Measurements from ENCODE around the gene GPC1.

- no peak for TF ChIP-seq CTCF (IDR thresholded peaks at IDR 0.05)
- TF ChIP-seq POLR2AphosphoS5 (IDR thresholded peaks at IDR 0.05) = no peak
- no peak for TF ChIP-seq POLR2A (IDR thresholded peaks at IDR 0.05)
Observed at GRCh38 chr2:240440251-240440650, 4.8 kb downstream of the GPC1 start.
